ENCODE measurements around the gene SMAD1.

SMAD1 gene

GRCh38 chr4:145440292-145441007 lies 41.2 kb upstream of the SMAD1 start:
- TF ChIP-seq CTCF (IDR thresholded peaks at IDR 0.05; ENCODE audit: insufficient read depth, low read depth, low read length, missing control alignments): no peak
- no peak for DNase-seq (ENCODE audit: low read depth)
- H3K4me3 ChIP-seq (ENCODE audit: low read depth, low read length): no peak overlapping the region

GRCh38 chr4:145446184-145446583 lies 35.5 kb upstream of the SMAD1 start:
- TF ChIP-seq CTCF (IDR thresholded peaks at IDR 0.05; ENCODE audit: insufficient read depth, low read depth, low read length, missing control alignments): no peak
- H3K4me3 ChIP-seq (ENCODE audit: low read depth, low read length): no peak overlapping the region
- no peak for DNase-seq (ENCODE audit: low read depth)

- H3K4me3 ChIP-seq (ENCODE audit: low read depth, low read length): no peak overlapping the region
- DNase-seq (ENCODE audit: low read depth): no peak
- TF ChIP-seq CTCF (IDR thresholded peaks at IDR 0.05; ENCODE audit: insufficient read depth, low read depth, low read length, missing control alignments): no peak
Measured at GRCh38 chr4:145451895-145452294, 29.8 kb upstream of the SMAD1 start.

DNA sequence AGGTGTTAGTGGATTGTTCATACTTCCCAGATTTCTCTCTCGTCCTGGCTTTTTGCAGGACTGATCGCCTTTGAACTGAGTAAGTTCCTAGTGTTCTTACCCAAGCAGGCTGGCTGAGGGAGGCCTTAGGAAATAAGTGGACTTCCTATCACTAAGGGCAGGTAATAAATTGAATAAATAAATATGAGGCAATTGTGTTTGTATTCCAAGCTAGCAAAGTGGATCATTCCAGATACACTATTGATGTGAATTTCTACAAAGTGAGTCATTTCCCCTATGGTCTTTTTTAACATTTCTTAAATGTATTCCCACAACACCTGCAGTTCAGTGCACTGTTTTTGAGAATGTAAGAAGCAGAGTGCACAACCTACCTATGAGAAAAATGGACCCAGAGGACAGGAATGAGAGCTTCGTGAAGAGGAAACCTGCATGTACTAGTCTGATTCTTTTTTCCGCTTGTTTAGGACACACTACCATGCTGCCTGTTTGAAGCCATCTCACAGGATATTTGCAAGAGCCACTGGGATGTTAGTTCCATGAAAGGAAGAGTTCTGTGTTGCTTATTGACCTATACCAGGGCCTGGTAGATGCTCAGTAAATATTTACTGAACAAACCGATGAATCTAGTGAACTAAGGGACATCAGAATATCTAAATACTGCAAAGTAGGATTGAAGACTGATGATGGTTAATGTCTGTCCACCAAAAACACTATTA lies 29.0 kb upstream of the SMAD1 start:
- TF ChIP-seq CTCF (IDR thresholded peaks at IDR 0.05; ENCODE audit: insufficient read depth, low read depth, low read length, missing control alignments): no peak

DNA sequence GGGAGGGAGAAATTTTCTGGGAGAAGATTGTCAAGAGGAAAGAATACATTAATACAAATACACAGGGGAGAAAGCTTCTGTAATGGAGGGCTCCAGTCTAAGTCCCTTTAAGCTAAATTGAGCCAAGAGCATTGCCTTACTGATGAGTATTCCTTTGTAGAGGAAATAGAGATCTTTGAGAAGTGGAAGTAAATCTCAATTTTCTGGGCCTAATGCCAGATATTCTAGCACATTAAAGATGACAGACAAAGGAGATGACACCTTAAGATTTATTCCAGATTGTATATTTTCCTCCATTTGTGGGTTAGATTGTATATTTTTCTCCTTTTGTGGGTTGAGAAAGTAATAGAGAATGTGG lies 28.5 kb upstream of the SMAD1 start:
- no peak for TF ChIP-seq CTCF (IDR thresholded peaks at IDR 0.05; ENCODE audit: insufficient read depth, low read depth, low read length, missing control alignments)
- no peak for DNase-seq (ENCODE audit: low read depth)
- H3K4me3 ChIP-seq (ENCODE audit: low read depth, low read length): no peak overlapping the region

More for the DNA sequence above, 29.0 kb upstream of the SMAD1 start:
- no peak for DNase-seq (ENCODE audit: low read depth)
- no peak overlapping the region for H3K4me3 ChIP-seq (ENCODE audit: low read depth, low read length)

DNA sequence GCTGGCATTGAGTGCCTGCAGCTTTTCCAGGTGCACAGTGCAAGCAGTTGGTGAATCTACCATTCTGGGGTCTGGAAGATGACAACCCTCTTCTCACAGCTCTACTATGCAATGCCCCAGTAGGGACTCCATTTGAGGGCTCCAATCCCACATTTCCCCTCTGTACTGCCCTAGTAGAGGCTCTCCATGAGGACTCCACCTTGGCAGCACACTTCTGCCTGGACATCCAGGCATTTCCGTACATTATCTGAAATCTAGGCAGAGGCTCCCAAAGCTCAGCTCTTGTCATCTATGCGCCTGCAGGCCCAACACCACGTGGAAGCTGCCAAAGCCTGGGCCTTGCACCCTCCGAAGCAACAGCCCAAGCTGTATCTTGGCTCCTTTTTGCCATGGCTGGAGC lies 8.4 kb upstream of the SMAD1 start:
- no peak for DNase-seq (ENCODE audit: low read depth)
- no peak for TF ChIP-seq CTCF (IDR thresholded peaks at IDR 0.05; ENCODE audit: insufficient read depth, low read depth, low read length, missing control alignments)
- no peak overlapping the region for H3K4me3 ChIP-seq (ENCODE audit: low read depth, low read length)
